GM23248 (cell line): ENCODE data around the gene CTDP1. TPM values are rescaled to one million over a fixed set of nuclear protein-coding genes. Genes with fewer than 3 reads are reported as not detected.
A peak's percentile ranks its signal among the peaks of the same experiment; 100 is the strongest.

Source experiments
- DNase-seq: peaks from one replicate; pipeline ENCODE4 v3.0.0-alpha.2; 2015
- H2AFZ ChIP-seq: fragments of 200-600 bp; sonication (generic); 2 replicates; pipeline ENCODE4 v1.6.1; 2016; ENCODE audit warnings: antibody characterized with exemption
- H3F3A ChIP-seq: fragments of 200-600 bp; sonication (generic); 2 replicates; pipeline ENCODE4 v1.6.1; 2016; ENCODE audit warnings: mild to moderate bottlenecking, antibody characterized with exemption, mixed run types; ENCODE audit not compliant: insufficient read depth
- H3K27ac ChIP-seq: fragments of 200-600 bp; sonication (generic); 2 replicates; pipeline ENCODE4 v1.5.1; 2016; ENCODE audit warnings: mild to moderate bottlenecking
- H3K27me3 ChIP-seq: fragments of 200-600 bp; sonication (generic); replicated peaks from 2 replicates; pipeline ENCODE4 v1.6.1; 2016; ENCODE audit warnings: mild to moderate bottlenecking; ENCODE audit not compliant: insufficient read depth
- H3K36me3 ChIP-seq: fragments of 200-600 bp; sonication (generic); 2 replicates; pipeline ENCODE4 v1.6.1; 2016; ENCODE audit warnings: low read depth, mild to moderate bottlenecking
- H3K4me1 ChIP-seq: fragments of 200-600 bp; sonication (generic); 2 replicates; pipeline ENCODE4 v1.6.1; 2016; ENCODE audit warnings: mild to moderate bottlenecking; ENCODE audit not compliant: insufficient read depth
- H3K4me2 ChIP-seq: fragments of 200-600 bp; sonication (generic); one replicate; pipeline ENCODE4 v1.6.1; 2016; ENCODE audit warnings: mild to moderate bottlenecking; ENCODE audit not compliant: unreplicated experiment
- H3K4me3 ChIP-seq: fragments of 200-600 bp; sonication (generic); 2 replicates; pipeline ENCODE4 v1.5.1; 2016; ENCODE audit warnings: mild to moderate bottlenecking
- H3K79me2 ChIP-seq: fragments of 200-600 bp; sonication (generic); 2 replicates; pipeline ENCODE4 v1.6.1; 2016; ENCODE audit warnings: mild to moderate bottlenecking; ENCODE audit not compliant: insufficient read depth
- H3K9ac ChIP-seq: fragments of 200-600 bp; sonication (generic); 2 replicates; pipeline ENCODE4 v1.6.1; 2016; ENCODE audit warnings: mild to moderate bottlenecking
- H3K9me2 ChIP-seq: fragments of 200-600 bp; sonication (generic); 2 replicates; pipeline ENCODE4 v1.6.1; 2016; ENCODE audit warnings: mixed run types, mild to moderate bottlenecking, moderate library complexity; ENCODE audit not compliant: insufficient read depth
- H3K9me3 ChIP-seq: fragments of 200-600 bp; sonication (generic); one replicate; pipeline ENCODE4 v1.6.1; 2017; ENCODE audit warnings: low read depth
- H4K20me1 ChIP-seq: fragments of 200-600 bp; sonication (generic); 2 replicates; pipeline ENCODE4 v1.6.0; 2016; ENCODE audit not compliant: insufficient read depth
- EZH2 ChIP-seq: fragments of 200-600 bp; sonication (generic); IDR thresholded peaks from 2 replicates; pipeline ENCODE4 v1.6.1; 2018; ENCODE audit warnings: antibody characterized with exemption, mild to moderate bottlenecking; ENCODE audit not compliant: insufficient read depth, poor library complexity, severe bottlenecking
- EZH2phosphoT487 ChIP-seq: fragments of 200-600 bp; sonication (generic); IDR thresholded peaks from 2 replicates; pipeline ENCODE4 v1.6.1; 2018; ENCODE audit warnings: antibody characterized with exemption, moderate library complexity, mild to moderate bottlenecking, low read depth; ENCODE audit not compliant: insufficient read depth
- WGBS, 2 experiments: methylation state at CpG; one replicate each; pipeline ENCODE4 v1.1.6; 2015 to 2017; ENCODE audit warnings: low lambda C conversion rate in 2 of 2, low coverage in 1 of 2; ENCODE audit errors: missing lambda C conversion rate in 2 of 2; 5-methylcytosine and 5-hydroxymethylcytosine counted together
- in situ Hi-C: fragments of 300-500 bp; cut with MboI; formaldehyde crosslinking; loops from 2 replicates; pipeline ENCODE4 v1.15.0; 2020
- polyA plus RNA-seq: library from polyadenylated mRNA; unstranded; fragments of >200 nt; fragmentation: Nextera tagmentation; extraction: Ambion mirVana; gene quantifications from 2 replicates; pipeline ENCODE4 v1.2.1, GENCODE V29; 2016
- total RNA-seq: library from RNA; depleted of rRNA; stranded (reverse); fragments of >200 nt; shearing (Covaris generic); gene quantifications from 2 replicates; pipeline ENCODE4 v1.2.3, GENCODE V29; 2014

CTDP1 gene
- total and polyA plus RNA-seq, 2 experiments from 2014 or later: 6.7 to 26.0 TPM

DNA sequence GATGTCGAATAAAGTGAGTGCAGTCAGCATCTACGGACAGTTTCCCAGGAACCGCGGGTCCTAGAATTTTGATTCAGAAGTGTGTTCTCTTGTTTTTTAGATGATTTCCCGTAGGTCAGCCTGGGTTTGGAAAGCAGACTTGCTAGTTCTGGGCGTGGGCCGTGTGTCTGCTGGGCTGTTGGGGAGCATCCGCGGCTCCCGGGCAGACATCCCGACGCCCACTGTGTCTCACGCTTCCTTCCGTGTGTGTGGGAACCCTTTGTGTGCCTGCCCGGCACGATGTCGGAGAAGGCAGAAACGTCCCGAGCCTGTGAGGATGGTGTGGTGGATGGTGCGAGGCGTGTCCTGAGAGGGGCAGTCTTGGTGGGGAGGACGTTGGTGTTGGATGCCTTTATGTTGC, 18.4 kb downstream of the CTDP1 start:
- no peak for DNase-seq
- Histone ChIP-seq H3K9ac (no peak overlapping the region), H3K27me3 (no peaks in the 10 kb centered on the region), H3K4me3 (no peak overlapping the region), H3F3A (no peaks in the 10 kb centered on the region), H3K9me2 (no peaks in the 10 kb centered on the region), H3K27ac (no peak overlapping the region), H4K20me1 (0 out of 2 replicates have a peak, but pooled peaks cover 2% of the 10 kb centered on the region), H2AFZ (no peak overlapping the region), H3K36me3 (no peaks in the 10 kb centered on the region; the same call in 1 of the 2 replicates), H3K4me1 (no peaks in the 10 kb centered on the region), H3K9me3 (no peaks in the 10 kb centered on the region), H3K79me2 (peaks cover 34% of the 10 kb centered on the region), H3K4me2 (no peak overlapping the region)
- no peak for TF ChIP-seq EZH2
- TF ChIP-seq EZH2phosphoT487: no peak
- WGBS, 2 experiments: 91 to 93% methylated on average over 22 of the region's 22 CpGs
- in situ Hi-C loops: no loop called here

DNA sequence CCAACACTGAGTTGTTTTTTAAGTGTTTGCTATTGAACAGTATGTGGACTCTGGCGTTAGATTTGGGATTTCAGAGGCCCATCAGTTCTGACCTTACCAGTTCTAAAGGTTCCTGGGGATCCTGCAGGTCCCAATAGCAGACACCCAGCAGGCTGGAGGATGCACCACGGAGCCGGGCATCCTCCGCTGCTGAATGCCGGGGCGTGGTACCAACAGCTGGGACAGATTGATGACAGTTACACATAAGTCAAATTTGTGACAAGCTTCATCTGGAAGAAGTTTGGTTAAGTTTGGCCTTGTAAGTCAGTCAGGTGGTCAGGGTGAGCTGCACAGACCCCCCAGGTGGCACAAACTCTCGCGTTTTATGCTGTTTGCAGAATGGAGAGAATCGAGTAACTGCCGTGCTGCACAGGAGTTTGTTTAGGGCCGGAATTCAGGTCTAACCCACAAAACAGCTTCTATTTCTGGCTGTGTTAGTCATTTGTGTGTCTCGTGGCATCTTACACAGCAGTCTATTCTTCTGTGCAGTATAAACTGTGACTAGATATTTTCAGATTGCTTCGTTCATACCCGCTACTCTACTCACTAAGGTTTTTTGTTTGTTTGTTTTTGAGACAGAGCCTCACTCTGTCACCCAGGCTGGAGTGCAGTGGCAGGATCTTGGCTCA, 19.2 kb downstream of the CTDP1 start:
- Histone ChIP-seq H3K9me2 (no peaks in the 10 kb centered on the region), H3K9ac (no peak overlapping the region), H3K27ac (no peak overlapping the region), H3K4me1 (no peaks in the 10 kb centered on the region), H3K27me3 (no peaks in the 10 kb centered on the region), H3K9me3 (no peaks in the 10 kb centered on the region), H4K20me1 (0 out of 2 replicates have a peak, but pooled peaks cover 4% of the 10 kb centered on the region), H3K36me3 (no peaks in the 10 kb centered on the region; the same call in 1 of the 2 replicates), H3F3A (no peaks in the 10 kb centered on the region), H2AFZ (no peak overlapping the region), H3K4me3 (no peak overlapping the region), H3K4me2 (no peak overlapping the region), H3K79me2 (peaks cover 37% of the 10 kb centered on the region)
- peak; percentile 13 for DNase-seq
- in situ Hi-C loops: no loop called here
- WGBS, 2 experiments: 87 to 89% methylated on average over 14 of the region's 14 CpGs
- TF ChIP-seq EZH2 (no peak), EZH2phosphoT487 (no peak)

DNA sequence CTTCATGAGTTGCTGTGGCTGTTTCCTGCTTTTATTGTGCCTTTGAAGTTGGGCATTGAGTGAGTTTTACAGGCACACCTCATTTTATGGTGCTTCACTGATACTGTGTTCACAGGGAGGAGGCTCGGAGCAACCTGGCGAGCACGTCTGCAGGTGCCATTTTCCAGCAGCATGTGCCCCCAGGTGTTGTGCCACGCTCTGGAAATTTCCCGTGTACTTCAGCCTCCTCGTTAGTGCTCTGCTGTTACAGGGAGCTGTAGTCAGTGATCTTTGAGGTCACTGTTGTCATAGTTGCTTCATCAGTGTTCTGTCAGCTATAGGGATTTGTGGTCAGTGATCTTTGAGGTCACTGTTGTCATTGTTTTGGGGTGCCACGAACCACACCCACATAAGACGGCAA, 20.1 kb downstream of the CTDP1 start:
- no peaks in the 10 kb centered on the region for H3K27me3 ChIP-seq
- no peaks in the 10 kb centered on the region for H3K9me3 ChIP-seq
- no peaks in the 10 kb centered on the region; the same call in 1 of the 2 replicates for H3K36me3 ChIP-seq
- no peak overlapping the region for H3K4me2 ChIP-seq
- 95 to 98% methylated on average over 8 of the region's 8 CpGs for WGBS, 2 experiments
- no peak overlapping the region for H3K9ac ChIP-seq
- H3K9me2 ChIP-seq: no peaks in the 10 kb centered on the region
- no peak for DNase-seq
- TF ChIP-seq EZH2 (no peak), EZH2phosphoT487 (no peak)
- H3K27ac ChIP-seq: no peak overlapping the region
- in situ Hi-C loops: no loop called here
- peaks cover 36% of the 10 kb centered on the region for H3K79me2 ChIP-seq
- 0 out of 2 replicates have a peak, but pooled peaks cover 4% of the 10 kb centered on the region for H4K20me1 ChIP-seq
- H3F3A ChIP-seq: no peaks in the 10 kb centered on the region
- no peaks in the 10 kb centered on the region for H3K4me1 ChIP-seq
- H2AFZ ChIP-seq: no peak overlapping the region
- H3K4me3 ChIP-seq: no peak overlapping the region

DNA sequence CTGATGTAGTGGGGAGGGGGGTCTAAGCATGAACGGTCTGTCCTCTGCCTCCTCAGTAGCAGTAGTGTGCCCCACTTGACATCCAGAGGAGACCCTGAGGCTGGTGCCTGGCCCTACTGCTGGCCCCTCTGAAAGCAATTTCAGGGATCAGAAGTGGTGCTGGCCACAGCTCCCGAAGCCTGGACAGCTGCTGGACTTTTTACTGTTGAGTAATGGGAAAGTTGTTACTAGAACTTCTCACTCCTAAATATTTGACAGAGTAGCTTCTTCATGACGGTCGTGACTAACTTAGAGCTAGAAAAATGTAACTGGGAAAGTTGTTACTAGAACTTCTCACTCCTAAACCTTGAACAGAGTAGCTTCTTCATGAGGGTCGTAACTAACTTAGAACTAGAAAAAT, 23.3 kb downstream of the CTDP1 start:
- DNase-seq: no peak
- Histone ChIP-seq H4K20me1 (0 out of 2 replicates have a peak, but pooled peaks cover 4% of the 10 kb centered on the region), H3K4me1 (no peaks in the 10 kb centered on the region), H3K4me2 (no peak overlapping the region), H3K79me2 (peaks cover 27% of the 10 kb centered on the region; the same call in 1 of the 2 replicates), H3K27me3 (no peaks in the 10 kb centered on the region), H3K9me3 (no peaks in the 10 kb centered on the region), H3K4me3 (no peak overlapping the region), H3K9ac (no peak overlapping the region), H3K27ac (no peak overlapping the region), H3K36me3 (no peaks in the 10 kb centered on the region; the same call in 1 of the 2 replicates), H2AFZ (no peak overlapping the region), H3K9me2 (no peaks in the 10 kb centered on the region), H3F3A (no peaks in the 10 kb centered on the region)
- in situ Hi-C loops: no loop called here
- TF ChIP-seq EZH2phosphoT487 (no peak), EZH2 (no peak)
- WGBS, 2 experiments: 96 to 100% methylated on average over 5 of the region's 5 CpGs
